Esophagus squamous epithelium (tissue), 4 donors: ENCODE results near the gene ACIN1.

ENCODE experiments used
- CTCF ChIP-seq, 6 experiments: fragments of 450-650 bp in 4 of 6; fragments of 200-600 bp in 2 of 6; sonication (generic) in 2 of 6; IDR thresholded peaks; one replicate each; pipeline ENCODE4 v1.5.1; 2016 to 2019; ENCODE audit warnings: antibody characterized with exemption in 6 of 6, mild to moderate bottlenecking in 4 of 6, moderate library complexity in 4 of 6
- POLR2A ChIP-seq, 4 donors: fragments of 450-650 bp; IDR thresholded peaks; one replicate each; pipeline ENCODE4 v1.6.1; 2017; ENCODE audit warnings: antibody characterized with exemption in 4 of 4, mild to moderate bottlenecking in 4 of 4, moderate library complexity in 3 of 4

GRCh38 chr14:23101986-23102625 lies 7.2 kb upstream of the ACIN1 start:
- TF ChIP-seq CTCF (IDR thresholded peaks at IDR 0.05) (no peak), POLR2A (IDR thresholded peaks at IDR 0.05) (no peak)
